ENCODE data around the gene MXD4.
"Not testable (repeated sequence)": the region's sequence is repeated elsewhere in the genome, so short reads cannot be mapped to it uniquely, and the experiment has no call there.

The MXD4 gene

DNA sequence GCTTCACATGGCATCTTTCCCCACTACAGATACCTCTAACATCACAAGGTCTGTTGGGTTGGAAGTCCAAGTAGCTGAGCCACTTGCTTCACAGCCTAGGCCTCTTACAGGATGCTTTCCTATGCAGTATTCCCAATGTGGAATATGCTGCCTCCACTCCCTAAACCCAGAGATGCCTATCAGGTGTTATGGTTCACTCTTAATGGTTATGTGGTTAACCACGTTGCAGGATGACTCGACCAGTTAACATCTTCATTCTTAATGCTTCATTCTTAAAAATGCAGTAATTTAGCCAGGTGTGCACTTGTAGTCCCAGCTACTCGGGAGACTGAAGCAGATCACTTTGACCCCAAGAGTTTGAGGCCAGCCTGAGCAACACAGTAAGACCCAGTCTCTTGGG is 44.2 kb downstream of the MXD4 start:
- DNase-seq, result no peak

DNA sequence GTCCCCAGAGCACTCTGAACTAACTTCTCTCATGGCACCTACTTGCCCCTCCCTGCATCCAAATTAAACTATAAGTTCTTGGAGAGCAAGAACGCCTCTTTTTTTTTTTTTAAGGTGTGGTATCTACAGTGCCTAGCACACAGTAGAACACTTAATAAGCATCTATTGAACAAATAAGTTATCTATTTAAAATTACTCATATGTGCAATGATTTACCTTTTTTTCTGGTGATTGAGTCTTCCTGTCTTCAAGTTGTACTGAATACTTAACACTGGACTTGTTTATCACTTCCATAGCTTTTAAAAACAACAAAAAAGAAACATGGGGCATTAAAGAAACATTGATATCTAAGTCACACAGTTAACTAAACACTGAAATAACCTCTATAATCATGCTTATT is 49.1 kb downstream of the MXD4 start:
- DNase-seq, result no peak

DNA sequence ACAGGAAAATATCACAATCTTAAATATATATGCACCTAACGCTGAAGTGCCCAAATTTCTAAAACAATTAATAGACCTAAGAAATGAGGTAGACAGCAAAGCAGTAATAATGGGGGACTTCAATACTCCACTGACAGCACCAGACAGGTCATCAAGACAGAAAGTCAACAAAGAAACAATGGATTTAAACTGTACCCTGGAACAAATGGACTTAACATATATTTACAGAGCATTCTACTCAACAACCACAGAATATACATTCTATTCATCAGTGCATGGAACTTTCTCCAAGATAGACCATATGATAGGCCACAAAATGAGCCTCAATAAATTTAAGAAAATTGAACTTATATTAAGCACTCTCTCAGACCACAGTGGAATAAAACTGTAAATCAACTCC is 59.1 kb downstream of the MXD4 start:
- not testable (repeated sequence) for DNase-seq
